Measurements from ENCODE around the gene CELA2B. TPM values are rescaled to one million over a fixed set of nuclear protein-coding genes. Genes with fewer than 3 reads are reported as not detected.
"Not testable (repeated sequence)": the region's sequence is repeated elsewhere in the genome, so short reads cannot be mapped to it uniquely, and the experiment has no call there.

CELA2B gene
- total RNA-seq, 1 donor from 2014 or later, result not detected

- Histone ChIP-seq H3K9me3 (replicated peaks) (no peaks in the 10 kb centered on the region), H3K36me3 (no peaks in the 10 kb centered on the region), H3K27ac (replicated peaks) (no peak overlapping the region), H3K4me1 (no peaks in the 10 kb centered on the region), H3K4me3 (no peak overlapping the region), H3K27me3 (ENCODE audit: low read depth) (no peaks in the 10 kb centered on the region)
- DNase-seq, result no peak
- intact Hi-C loops (cut with micrococcal nuclease), result no loop called here
- no peak for TF ChIP-seq CTCF (IDR thresholded peaks at IDR 0.05; ENCODE audit: borderline replicate concordance)
These were observed 1.8 kb downstream of the CELA2B start for GRCh38 chr1:15477646-15478212.

DNA sequence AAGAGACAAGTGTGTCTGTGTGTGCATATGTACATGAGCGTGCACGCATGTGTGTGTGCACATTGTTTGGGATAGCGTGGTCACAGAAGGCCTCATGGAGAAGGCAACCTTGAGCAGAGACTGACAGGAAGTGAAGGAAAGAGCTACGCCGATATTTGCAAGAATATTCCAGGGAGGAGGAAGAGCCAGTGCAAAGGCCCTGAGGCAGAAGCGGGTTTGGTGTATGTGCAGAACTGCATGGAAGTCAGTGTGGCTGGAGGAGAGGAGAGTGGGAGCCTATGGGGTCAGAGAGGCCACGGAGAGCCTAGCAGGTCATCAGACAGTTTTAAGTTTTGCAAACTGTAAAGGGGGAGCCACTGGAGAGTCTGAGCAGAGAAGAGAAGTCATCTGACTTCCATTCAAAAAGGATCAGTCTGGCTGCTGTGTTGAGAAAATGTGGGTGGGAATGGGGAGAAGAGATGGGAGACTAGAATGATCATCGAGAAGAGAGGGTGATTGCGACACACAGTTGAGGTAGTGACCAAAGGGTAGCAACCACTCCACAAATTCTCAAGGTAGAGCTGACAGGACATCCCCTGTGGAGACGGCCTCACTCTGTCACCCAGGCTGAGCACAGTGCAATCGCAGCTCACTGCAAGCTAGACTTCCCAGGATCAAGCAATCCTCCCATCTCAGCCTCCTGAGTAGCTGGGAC lies 3.9 kb downstream of the CELA2B start:
- intact Hi-C loops (cut with micrococcal nuclease), result no loop called here
- Histone ChIP-seq H3K27me3 (ENCODE audit: low read depth) (no peaks in the 10 kb centered on the region), H3K36me3 (no peaks in the 10 kb centered on the region), H3K27ac (replicated peaks) (no peak overlapping the region), H3K4me3 (no peak overlapping the region), H3K9me3 (replicated peaks) (no peaks in the 10 kb centered on the region), H3K4me1 (no peaks in the 10 kb centered on the region)
- no peak for DNase-seq
- no peak for TF ChIP-seq CTCF (IDR thresholded peaks at IDR 0.05; ENCODE audit: borderline replicate concordance)

- H3K27me3 ChIP-seq (ENCODE audit: low read depth); H3K9me3 ChIP-seq (replicated peaks); H3K4me3 ChIP-seq; H3K36me3 ChIP-seq; DNase-seq; H3K27ac ChIP-seq (replicated peaks); H3K4me1 ChIP-seq; intact Hi-C loops (cut with micrococcal nuclease): not testable (repeated sequence)
These were observed 6.6 kb downstream of the CELA2B start for GRCh38 chr1:15482455-15482854.

- H3K4me3 ChIP-seq; H3K36me3 ChIP-seq; intact Hi-C loops (cut with micrococcal nuclease); H3K27me3 ChIP-seq (ENCODE audit: low read depth); DNase-seq; H3K27ac ChIP-seq (replicated peaks); H3K9me3 ChIP-seq (replicated peaks); H3K4me1 ChIP-seq: not testable (repeated sequence)
These were observed 7.2 kb downstream of the CELA2B start for GRCh38 chr1:15482983-15483543.

- no peaks in the 10 kb centered on the region for H3K27me3 ChIP-seq (ENCODE audit: low read depth)
- no peak for TF ChIP-seq CTCF (IDR thresholded peaks at IDR 0.05; ENCODE audit: borderline replicate concordance)
- H3K9me3 ChIP-seq (replicated peaks), result no peaks in the 10 kb centered on the region
- no peak for DNase-seq
- H3K27ac ChIP-seq (replicated peaks), result no peak overlapping the region
- H3K4me3 ChIP-seq, result no peak overlapping the region
- H3K36me3 ChIP-seq, result peaks cover 4% of the 10 kb centered on the region
- peaks cover 4% of the 10 kb centered on the region for H3K4me1 ChIP-seq
- intact Hi-C loops (cut with micrococcal nuclease), result no loop called here
These were observed 8.1 kb downstream of the CELA2B start for GRCh38 chr1:15483971-15484370.

DNA sequence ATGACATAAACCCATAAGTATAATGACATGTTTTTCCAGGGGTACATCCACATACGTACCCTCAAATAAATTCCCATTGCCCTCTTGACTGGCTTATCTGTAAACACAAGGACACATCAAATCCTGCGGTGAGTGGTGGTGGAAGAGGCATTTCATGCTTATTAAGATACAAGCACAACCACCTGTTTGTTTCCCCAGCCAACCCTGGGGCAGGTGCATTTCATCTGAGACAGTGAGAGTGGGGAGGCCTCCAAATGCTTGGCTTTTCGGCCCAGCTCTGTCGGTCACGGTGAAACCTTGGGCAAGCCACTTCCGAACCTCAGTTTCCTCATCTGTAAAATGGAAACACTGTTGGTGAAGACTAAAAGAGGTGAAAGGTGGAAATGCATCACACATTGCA lies 8.5 kb downstream of the CELA2B start:
- H3K27ac ChIP-seq (replicated peaks); H3K9me3 ChIP-seq (replicated peaks); intact Hi-C loops (cut with micrococcal nuclease); DNase-seq; H3K4me1 ChIP-seq; H3K4me3 ChIP-seq; H3K36me3 ChIP-seq; H3K27me3 ChIP-seq (ENCODE audit: low read depth): not testable (repeated sequence)

GRCh38 chr1:15485636-15486035 lies 9.7 kb downstream of the CELA2B start:
- Histone ChIP-seq H3K36me3 (peaks cover 14% of the 10 kb centered on the region), H3K27me3 (ENCODE audit: low read depth) (no peaks in the 10 kb centered on the region), H3K4me1 (peaks cover 12% of the 10 kb centered on the region), H3K9me3 (replicated peaks) (no peaks in the 10 kb centered on the region), H3K27ac (replicated peaks) (no peak overlapping the region), H3K4me3 (no peak overlapping the region)
- no peak for DNase-seq
- intact Hi-C loops (cut with micrococcal nuclease), result no loop called here
- TF ChIP-seq CTCF (IDR thresholded peaks at IDR 0.05; ENCODE audit: borderline replicate concordance), result no peak

GRCh38 chr1:15486844-15487610 lies 11.1 kb downstream of the CELA2B start:
- H3K27me3 ChIP-seq (ENCODE audit: low read depth); intact Hi-C loops (cut with micrococcal nuclease); H3K27ac ChIP-seq (replicated peaks); H3K4me3 ChIP-seq; DNase-seq; H3K9me3 ChIP-seq (replicated peaks): not testable (repeated sequence)
- H3K36me3 ChIP-seq, result peaks cover 15% of the 10 kb centered on the region
- H3K4me1 ChIP-seq, result peaks cover 13% of the 10 kb centered on the region
